ENCODE results near the gene TMPRSS6. TPM values are rescaled to one million over a fixed set of nuclear protein-coding genes. Genes with fewer than 3 reads are reported as not detected.

Gene TMPRSS6
- total and polyA plus RNA-seq, 2 of the 8 experiments (the other 6 are each of a cell fraction or from before 2014, with no cell fraction given): 0.02 TPM; not detected in 1

GRCh38 chr22:37059876-37060449, 49.5 kb downstream of the TMPRSS6 start (continued):
- no peak for TF ChIP-seq ASH2L (IDR thresholded peaks at IDR 0.05; ENCODE audit: low read length)
- no peak for TF ChIP-seq SUZ12 (IDR thresholded peaks at IDR 0.05; ENCODE audit: low read length)
